Caki2 (cell line): Measurements from ENCODE around the gene HIBADH. TPM values are rescaled to one million over a fixed set of nuclear protein-coding genes. Genes with fewer than 3 reads are reported as not detected.
"Not testable (repeated sequence)": the region's sequence is repeated elsewhere in the genome, so short reads cannot be mapped to it uniquely, and the experiment has no call there.

Experiments used
- DNase-seq: peaks from one replicate; pipeline ENCODE4 v3.0.0-alpha.2; 2015; ENCODE audit warnings: low read depth
- in situ Hi-C: cut with HindIII; loops from 2 replicates; pipeline ENCODE4 v1.10.0; 2016; ENCODE audit warnings: low sequenced_read_pairs, low pct_unique_long_range_greater_than_20kb, mixed read lengths
- total RNA-seq: library from RNA; depleted of rRNA; stranded (reverse); fragments of >200 nt; shearing (Covaris generic); gene quantifications from 2 replicates; pipeline ENCODE4 v1.2.3, GENCODE V29; 2014; ENCODE audit warnings: low replicate concordance

The HIBADH gene
- total RNA-seq, 1 experiment from 2014 or later = 171 TPM

GRCh38 chr7:27578169-27578568 is 84.5 kb downstream of the HIBADH start:
- in situ Hi-C loops, DNase-seq: not testable (repeated sequence)

- in situ Hi-C loops = no loop called here
- DNase-seq = peak; percentile 29
Observed at GRCh38 chr7:27576360-27576944, 86.2 kb downstream of the HIBADH start.

DNA sequence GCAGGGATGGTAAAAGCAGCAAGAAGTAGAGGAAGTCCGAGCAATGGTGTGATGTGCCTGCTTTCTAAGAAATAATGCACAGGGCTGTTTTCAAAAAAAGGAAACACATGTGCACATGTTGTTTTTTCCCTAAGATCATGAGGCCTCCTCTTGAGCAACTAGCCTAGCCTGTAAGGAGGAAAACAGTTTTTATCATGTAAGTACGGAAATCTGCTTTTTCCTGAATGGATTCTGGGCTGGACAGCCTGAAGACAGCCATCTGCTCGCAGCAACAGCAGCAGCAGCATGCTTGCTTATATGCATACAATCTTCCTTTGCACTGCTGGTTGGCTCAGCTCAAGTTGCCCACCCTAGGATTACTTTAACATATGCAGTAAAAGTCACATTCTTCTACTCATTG is 87.1 kb downstream of the HIBADH start:
- in situ Hi-C loops = no loop called here

GRCh38 chr7:27569106-27569505 is 93.6 kb downstream of the HIBADH start:
- in situ Hi-C loops = no loop called here
- no peak for DNase-seq

More for the DNA sequence above, 87.1 kb downstream of the HIBADH start:
- DNase-seq = no peak

GRCh38 chr7:27567266-27567665 is 95.4 kb downstream of the HIBADH start:
- in situ Hi-C loops = no loop called here
- DNase-seq = no peak

- in situ Hi-C loops = no loop called here
- DNase-seq = no peak
Observed at GRCh38 chr7:27564881-27565482, 97.7 kb downstream of the HIBADH start.

DNA sequence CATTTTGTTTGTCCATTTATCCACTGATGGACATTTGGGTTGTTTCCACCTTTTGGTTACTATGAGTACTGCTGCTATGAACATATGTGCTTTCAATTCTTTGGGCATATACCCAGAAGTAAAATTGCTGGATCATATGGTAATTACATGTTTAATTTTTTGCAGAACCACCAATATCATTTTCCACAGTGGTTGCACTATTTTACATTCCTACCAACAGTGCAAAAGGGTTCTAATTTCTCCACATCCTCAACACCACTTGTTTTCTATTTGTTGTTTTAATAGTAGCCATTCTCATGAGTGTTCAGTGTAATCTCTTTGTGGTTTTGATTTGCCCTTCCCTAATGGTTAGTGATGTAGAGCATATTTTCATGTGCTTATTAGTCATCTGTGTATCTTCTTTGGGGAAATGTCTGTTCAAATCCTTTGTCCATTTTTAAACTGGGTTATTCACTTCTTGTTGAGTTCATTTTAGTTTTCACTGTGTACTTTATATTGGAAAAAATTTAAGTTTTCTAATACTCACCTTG is 101.9 kb downstream of the HIBADH start:
- in situ Hi-C loops = no loop called here

GRCh38 chr7:27555670-27556069 is 107.0 kb downstream of the HIBADH start:
- DNase-seq = no peak
- in situ Hi-C loops = no loop called here

More for the DNA sequence above, 101.9 kb downstream of the HIBADH start:
- DNase-seq = peak; percentile 67

- DNase-seq = no peak
- in situ Hi-C loops = no loop called here
Observed at GRCh38 chr7:27554826-27555225, 107.9 kb downstream of the HIBADH start.

DNA sequence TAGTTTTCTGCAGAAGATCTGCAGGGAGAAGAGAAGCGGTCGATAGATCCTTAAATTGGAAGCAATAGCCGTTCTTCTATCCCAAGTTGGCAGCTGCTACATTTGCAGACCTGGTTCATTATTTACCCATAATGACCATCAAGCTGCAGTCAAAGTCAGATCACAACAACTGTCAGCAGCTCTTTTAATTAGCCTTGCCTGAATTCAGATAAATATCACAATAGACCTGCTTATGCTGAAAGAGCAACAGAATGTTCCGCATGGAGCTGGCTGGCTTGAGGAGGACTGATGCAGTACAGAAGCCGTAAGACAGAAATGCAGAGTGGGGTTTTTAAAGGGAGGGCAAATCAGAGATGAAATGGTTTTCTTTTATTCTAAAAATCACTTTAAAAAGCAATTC is 109.4 kb downstream of the HIBADH start:
- DNase-seq = no peak
- in situ Hi-C loops = no loop called here

- in situ Hi-C loops = no loop called here
- DNase-seq = no peak
Observed at GRCh38 chr7:27551803-27552400, 110.8 kb downstream of the HIBADH start.

DNA sequence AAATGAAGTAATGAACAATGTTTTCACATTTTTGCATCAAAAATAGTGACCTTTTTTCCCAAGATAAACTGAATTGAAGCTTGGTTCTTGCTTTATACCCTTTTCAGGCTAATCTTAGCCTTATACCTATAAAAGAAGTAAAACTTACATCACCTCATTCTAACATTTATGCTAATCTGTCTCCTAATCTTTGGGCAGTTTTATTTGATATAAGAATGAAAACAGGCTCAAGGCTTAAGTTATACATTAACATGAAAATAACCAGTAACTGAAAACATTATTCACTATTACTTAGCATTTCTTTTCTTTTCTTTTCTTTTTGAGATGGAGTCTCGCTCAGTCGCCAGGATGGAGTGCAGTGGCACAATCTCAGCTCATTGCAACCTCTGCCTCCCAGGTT is 113.1 kb downstream of the HIBADH start:
- DNase-seq = peak; percentile 26
- in situ Hi-C loops = no loop called here

DNA sequence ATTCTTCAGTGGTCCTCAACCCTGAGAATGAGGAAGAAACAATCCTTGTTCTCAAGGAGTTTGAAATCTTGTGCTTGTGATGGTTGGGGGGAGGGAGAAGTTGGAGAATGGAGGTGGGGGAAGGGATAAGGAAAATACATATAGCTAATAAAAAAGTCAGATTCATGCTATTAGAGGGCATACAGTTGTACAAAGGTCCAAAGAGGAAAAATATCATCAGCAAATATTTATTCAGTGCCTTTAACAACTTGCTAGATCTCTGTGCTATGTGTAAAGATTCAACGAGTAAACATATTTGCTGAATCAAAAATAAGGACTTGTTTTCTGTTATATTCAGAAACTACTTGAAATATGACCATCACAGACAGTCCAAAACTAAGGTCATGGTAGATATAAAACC is 114.4 kb downstream of the HIBADH start:
- in situ Hi-C loops = no loop called here
- no peak for DNase-seq

DNA sequence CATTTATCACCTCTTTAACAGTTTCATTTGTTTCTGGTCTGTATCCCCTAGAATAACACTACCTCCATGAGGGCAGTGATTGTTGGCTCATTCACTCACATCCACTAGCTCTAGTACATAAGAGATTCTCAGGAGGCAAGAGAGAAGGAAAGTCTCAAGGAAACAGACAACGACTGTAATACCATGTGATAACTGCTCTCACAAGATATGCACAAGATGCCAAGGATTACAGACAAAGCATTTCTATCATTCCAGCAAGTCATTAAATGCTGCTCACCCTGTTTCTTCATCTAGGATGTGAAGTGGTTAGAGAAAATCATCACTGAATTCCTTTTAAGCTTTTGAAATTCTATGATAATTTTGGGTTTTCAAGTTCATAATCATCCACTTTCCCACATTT is 115.3 kb downstream of the HIBADH start:
- DNase-seq = peak; percentile 12
- in situ Hi-C loops = no loop called here

- in situ Hi-C loops = no loop called here
- no peak for DNase-seq
Observed at GRCh38 chr7:27546610-27547009, 116.1 kb downstream of the HIBADH start.

- in situ Hi-C loops = no loop called here
Observed at GRCh38 chr7:27535795-27536194, 126.9 kb downstream of the HIBADH start.

GRCh38 chr7:27533652-27534081 is 129.0 kb downstream of the HIBADH start:
- in situ Hi-C loops = no loop called here
- no peak for DNase-seq

More at GRCh38 chr7:27535795-27536194, 126.9 kb downstream of the HIBADH start:
- no peak for DNase-seq

- in situ Hi-C loops = no loop called here
- no peak for DNase-seq
Observed at GRCh38 chr7:27532314-27532713, 130.4 kb downstream of the HIBADH start.

DNA sequence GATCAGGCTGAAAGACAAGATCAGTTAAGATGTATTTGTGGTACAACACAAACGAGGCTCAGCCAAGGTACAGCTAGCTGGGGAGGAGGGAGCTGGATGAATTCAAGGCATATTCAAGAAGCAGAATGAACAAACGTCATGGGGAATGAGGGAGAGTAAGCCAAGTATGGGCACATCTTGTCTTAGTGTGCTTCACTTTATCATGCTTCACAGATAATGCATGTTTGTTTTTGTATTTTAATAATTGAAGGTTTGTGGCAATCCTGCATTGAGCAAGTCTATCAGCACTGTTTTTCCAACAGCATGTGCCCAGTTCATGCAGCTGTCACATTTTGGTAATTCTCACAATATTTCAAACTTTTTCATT is 135.4 kb downstream of the HIBADH start:
- in situ Hi-C loops = no loop called here

More for the DNA sequence above, 135.4 kb downstream of the HIBADH start:
- DNase-seq = no peak
